OCI-M1 (cell line): Measurements from ENCODE around the gene NUDT15.
"Not testable (repeated sequence)": the region's sequence is repeated elsewhere in the genome, so short reads cannot be mapped to it uniquely, and the experiment has no call there.

Source experiments
- DNase-seq: peaks from one replicate; lab custom pipeline; 2025; lab: John Stamatoyannopoulos, UW

NUDT15 gene

DNA sequence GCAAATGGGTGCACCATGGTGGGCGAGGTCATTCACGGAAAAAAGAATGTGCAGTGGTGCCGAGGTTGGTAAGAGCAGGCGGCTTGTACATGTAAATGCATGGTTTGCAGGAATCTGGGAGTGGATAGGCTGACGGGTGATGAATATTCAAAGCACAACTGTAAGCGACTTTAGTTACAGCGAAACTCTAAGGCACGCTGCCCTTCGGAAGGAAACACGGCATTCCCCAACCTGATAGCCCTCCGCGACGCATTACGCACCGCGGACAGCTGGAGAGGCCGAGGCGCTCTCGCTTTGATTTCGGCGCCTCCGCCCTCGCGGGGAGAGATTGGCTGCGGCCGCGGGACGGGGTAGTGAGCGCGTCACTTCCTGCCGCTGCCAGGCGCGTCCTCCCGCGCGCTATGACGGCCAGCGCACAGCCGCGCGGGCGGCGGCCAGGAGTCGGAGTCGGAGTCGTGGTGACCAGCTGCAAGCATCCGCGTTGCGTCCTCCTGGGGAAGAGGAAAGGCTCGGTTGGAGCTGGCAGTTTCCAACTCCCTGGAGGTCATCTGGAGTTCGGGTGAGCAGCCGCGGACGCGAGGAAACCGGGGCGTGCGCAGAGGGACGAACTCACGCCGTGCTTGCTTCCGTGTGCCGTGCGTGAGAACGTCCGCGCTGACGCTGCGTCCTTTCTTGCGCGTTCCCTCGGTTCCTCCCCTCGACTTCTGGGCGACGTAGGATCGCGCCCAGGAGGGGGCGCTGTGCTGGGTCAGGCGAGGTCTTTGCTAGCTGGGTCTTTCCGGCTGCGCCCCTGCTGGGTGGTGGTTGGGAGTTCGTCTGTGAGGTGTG lies at the start of gene NUDT15:
NUDT15 (plus strand) TSS at position 381 of the 828 bp plus-strand sequence; CDS start at position 402, 21 bp downstream.
- DNase-seq = peak; percentile 97

DNA sequence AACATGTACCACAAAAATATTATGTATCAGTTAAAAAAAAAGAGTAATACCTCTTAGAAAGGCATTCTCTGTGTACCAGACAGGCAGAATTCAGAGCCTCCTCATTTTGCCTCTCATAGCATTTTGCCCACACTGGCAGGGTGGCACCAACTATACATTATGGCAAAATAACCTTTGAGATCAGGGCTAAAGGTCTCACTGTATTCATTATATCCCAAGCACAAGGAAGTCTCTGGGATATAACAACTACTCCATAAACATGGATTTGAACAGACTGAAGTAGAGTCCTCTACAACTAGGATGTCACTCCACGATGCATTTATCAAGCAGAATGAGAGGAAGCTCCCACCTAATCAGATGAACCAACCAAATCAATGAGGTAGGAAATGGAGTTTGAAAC lies 47.1 kb upstream of the NUDT15 start:
- DNase-seq = no peak

DNA sequence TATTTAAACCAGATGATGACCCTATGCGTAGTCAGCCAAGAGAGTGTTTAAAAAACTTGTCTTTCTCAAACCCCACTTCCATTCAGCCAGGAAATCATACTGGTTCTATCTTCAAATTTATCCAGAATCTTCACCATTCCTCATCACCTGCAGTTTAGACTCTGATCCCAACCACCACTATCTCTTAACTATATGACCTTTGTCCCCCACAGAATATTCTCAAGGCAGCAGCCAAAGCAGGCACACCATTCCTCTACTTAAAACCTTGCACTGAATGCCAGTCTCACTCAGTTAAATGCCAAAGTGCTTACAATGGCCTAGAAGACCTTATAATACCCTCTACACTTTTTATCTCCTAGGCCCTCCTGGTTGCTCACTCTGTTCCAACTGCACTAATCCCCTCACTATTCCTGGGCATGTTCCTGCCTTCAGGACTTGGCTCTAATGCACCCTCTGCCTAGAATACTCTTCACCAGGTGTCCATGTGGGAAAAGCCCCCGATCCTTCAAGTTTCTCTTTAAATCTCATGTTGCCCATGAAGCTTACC lies 46.5 kb upstream of the NUDT15 start:
- DNase-seq = no peak

DNA sequence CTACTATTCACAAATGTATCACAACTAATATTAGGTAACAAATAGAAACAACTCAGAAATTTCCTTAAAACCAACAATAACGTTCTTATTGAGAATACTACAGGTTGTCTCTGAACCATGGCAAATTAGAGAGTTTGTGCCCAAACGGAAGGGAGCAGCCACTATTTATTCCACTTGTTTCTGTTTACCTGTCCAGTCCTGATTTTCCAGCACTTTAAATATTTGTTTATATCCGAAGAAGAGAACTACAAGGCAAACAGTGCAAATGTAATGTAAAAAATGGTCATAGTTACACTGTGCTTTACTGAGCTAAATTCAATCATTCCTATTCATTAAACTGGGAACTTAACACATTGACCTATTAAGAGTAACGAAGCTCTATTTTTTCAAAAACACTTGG lies 45.7 kb upstream of the NUDT15 start:
- DNase-seq = no peak

DNA sequence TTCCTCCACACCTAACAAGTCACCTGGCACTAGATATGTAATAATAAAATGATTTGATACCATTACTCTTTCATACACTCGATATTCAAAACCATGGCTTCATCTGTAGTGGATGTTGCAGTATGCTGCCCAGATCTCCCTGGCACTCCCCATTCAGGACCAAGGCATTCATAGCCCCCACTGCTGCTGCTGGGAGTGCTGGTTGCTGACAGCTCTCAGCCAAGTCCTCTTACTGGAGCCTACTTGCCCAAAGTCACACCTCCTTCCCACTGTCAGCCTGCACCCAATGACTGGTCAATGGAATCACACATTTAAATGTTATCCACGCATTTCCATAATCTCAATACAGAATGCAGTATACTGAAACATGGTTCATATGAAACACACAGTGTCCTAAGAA lies 40.1 kb upstream of the NUDT15 start:
- no peak for DNase-seq

DNA sequence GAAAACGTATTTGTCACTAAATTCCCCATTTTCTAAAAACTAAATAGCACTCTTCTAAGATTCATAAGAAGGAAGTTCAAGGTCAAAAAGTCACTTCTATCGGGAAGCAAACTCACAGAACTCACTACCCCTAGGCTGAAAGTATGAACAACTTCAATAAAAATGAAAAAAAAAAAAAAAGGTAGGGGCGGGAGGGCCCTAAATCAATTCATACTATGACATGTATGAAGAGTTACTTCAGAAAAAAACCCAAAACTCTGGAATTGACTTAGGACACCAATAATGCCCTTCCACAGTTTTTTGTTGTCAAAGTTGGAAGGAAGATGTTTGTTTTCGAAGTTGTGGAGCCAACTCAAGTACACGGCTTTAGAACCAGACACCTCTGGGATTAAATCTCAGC lies 37.6 kb upstream of the NUDT15 start:
- DNase-seq = no peak

DNA sequence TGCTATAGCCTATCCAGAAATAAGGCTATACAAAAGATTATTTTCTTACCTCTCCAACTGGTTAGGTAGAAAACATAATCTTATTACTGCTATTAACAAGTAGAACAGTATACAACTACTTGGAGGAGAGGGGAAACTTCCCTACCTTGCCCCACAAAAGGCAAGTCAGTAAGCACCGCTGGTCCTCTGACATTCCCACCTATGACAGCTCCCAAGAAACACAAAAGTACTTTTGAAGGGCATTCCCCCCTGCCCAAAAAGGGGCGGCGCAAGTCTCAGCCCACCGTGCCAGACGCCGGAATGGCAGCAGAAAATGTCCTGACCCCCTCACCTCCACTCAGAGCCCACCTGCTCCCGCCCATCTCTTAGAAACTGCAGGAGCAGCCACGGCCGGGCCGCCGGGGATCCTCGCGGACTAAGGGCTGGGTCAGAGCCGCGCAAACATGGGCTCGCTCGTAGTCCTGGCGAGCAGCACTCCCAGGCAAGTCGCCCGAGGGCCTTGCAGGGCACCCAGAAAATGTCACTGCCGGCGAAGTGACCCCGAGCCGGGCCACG lies 36.9 kb upstream of the NUDT15 start:
- peak; percentile 33 for DNase-seq

DNA sequence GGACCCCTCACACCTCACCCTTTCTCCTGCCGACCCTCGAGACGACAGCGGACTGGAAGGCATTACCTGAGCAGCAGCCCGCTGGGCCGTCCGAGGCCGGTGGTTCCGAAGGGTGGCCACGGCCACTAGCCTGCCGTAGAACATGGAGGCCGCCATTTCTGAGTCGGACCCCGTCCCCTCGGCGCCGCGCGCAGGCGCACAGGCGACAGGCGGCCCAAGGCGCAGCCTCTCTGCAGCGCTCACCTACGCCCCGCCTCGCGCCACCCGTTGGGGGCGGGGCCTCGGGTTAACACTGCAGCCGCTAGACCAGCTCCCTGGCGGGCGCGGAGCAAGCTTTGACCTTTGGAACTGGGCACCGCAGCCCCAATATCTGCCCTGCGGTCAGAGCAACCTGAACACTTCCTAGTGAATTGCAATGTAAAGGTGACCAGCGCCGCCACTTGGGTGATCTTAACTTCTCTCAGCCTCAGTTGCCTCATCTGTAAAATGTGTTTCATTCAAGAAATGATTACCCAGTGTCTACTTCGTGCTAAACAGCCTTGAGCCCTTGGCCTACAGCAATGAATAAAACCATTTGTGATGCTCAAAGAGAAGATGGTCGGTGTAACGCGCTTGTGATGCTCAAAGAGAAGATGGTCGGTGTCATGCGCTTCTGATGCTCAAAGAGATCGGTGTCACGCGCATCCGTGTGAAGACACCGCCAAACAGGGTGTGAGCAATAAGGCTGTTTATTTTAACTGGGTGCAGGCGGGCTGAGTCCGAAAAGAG lies 36.2 kb upstream of the NUDT15 start, which contains the start of gene SUCLA2:
SUCLA2 (minus strand) TSS at position 160 of the 768 bp plus-strand sequence; CDS start at position 156, 4 bp downstream.
- DNase-seq = peak; percentile 95

DNA sequence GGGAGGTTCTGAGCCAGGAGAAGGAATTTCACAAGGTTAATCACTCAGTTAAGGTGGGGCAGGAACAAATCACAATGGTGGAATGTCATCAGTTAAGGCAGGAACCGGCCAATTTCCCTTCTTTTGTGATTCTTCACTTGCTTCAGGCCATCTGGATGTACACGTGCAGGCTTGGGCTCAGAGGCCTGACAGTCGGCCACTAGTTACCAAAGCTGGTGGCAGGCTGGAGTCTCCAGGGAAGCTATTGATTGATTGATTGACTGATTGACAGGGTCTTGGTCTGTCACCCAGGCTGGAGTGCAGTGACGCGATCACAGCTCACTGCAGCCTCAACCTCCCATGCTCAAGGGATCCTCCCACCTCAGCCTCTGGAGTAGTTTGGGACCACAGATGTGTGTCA lies 35.5 kb upstream of the NUDT15 start:
- DNase-seq = not testable (repeated sequence)

DNA sequence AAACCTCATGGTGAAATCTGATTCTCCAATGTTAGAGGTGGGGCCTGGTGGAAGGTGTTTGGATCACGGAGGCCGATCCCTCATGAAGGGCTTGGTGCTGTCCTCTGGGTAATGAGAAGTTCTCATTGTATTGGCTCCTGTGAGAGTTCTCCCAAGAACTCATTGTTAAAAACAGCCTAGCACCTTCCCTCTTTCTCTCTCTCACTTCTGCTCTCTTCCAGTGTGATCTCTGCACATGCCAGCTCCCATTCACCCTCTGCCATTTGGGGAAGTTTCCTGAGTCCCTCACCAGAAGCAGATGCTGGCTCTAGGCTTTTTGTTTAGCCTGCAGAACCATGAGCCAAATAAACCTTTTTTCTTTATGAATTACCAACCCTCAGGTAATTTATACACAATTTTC lies 33.3 kb upstream of the NUDT15 start:
- no peak for DNase-seq

DNA sequence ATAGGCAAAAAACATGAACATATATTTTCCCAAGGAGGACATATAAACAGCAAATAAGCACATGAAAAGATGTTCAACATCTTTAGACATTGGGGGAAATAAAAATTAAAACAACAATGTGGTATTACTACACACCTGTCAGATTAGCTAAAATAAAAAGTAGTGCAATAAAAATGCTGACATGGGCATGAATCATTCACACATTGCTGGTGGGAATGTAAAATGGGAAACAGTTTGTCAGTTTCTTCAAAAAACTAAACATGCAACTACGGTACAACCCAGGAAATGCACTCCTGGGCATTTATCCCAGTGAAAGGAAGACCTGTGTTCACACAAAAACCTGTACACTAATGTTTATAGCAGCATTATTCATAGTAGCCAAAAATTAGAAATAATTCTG lies 31.1 kb upstream of the NUDT15 start:
- no peak for DNase-seq

DNA sequence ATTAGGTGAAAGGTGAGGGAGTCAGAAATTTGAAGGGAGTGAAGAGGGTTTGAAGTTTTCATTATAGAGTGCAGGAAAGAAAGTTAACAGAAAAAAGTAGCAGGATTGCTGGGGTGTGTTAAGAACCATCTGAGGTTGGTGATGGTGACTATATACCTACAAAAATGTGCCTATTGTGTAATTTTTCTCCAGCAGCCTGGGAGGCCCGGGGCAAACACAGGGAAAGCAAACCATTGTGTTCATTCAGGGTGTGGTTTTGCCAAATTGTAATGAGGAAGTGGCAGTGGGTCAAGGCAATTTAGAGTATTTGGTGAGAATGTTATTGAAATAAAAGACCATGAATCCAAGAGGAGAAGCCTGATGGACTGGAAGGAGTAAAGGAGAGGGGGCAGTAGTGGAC lies 28.2 kb upstream of the NUDT15 start:
- DNase-seq = peak; percentile 38

DNA sequence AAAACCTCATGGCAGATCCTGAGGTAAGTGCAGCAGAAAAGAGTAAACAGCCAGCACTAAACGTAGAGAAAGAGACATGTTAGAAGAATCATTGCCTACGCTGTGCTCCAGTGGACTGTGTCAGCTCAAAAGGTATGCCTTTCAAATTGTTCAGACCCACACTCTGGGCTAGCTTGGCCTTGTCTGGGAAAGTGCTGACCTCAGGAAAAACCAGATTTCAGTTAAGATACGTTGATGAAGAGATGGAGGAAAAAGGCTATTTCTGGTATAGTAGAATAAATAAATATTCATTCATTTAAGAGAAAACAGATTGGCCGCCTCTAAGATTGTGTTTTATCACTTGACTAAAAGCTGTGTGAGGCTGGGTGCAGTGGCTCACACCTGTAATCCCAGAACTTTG lies 26.8 kb upstream of the NUDT15 start:
- no peak for DNase-seq

DNA sequence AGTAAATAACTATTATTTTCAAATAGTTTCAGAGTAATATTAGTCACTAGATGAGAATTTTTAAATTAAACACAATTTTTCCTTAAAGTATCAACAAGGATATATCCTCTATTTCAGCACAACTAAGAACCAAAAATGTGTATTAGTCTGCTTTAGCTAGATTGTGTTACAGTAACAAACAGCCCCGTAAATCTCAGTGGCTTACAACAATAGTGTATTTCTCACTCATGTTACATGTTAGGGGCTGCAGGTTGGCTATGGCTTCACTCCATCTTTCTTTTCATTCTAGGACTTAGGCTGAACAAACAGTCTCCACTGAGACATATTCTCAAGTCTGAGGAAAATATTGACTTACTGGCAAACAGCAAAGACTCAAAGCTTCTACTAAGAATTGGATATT lies 24.9 kb upstream of the NUDT15 start:
- no peak for DNase-seq

DNA sequence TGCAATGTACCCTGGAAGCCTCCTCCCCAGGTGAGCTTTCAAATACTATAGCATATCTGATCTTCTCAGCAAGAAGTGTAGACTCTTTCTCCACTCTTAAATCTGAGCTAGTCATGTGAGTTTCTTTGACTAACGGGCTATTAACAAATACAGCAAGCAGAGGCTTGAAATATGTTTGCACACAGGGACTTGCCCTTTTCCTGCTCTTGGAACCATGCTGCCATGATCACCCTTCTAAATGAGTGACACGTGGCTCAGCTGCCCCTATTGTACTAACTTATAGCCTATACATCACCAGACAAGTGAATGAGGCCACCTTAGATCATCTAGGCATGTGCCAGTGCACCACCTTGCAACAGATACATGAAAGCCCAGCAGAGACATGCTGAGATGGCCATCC lies 23.2 kb upstream of the NUDT15 start:
- DNase-seq = no peak

DNA sequence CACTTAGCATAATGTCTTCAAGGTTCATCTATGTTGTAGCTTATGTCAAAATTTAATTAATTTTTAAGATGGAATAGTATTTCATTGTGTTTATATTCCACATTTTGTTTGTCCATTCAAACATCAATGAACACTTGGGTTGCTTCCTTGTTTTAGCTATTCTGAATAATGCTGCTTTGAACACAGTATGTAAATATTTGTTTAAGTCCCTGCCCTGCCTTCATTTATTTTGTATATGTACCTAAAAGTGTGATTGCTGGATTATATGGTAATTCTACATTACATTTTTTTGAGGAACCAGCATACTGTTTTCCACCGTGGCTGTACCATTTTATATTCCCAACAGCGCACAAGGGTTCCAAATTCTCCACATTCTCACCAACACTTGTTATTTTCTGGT lies 18.9 kb upstream of the NUDT15 start:
- DNase-seq = no peak

DNA sequence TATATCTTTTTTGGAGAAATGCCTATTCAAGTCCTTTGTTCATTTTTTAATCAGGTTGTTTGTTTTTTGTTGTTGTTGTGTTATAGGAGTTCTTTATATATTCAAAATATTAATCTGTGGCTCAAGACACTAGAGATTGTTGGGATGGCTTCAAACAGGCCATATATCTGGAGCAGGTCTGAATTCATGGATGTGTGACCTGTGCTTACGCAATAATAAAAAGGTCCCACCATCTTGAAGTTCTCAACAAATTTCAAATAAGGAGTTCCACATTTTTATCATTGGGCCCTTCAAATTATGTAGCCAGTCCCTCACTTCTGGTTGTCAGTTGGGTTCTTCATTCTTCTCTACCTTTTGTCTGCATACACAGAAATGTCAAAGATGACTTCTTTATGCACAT lies 17.7 kb upstream of the NUDT15 start:
- no peak for DNase-seq

DNA sequence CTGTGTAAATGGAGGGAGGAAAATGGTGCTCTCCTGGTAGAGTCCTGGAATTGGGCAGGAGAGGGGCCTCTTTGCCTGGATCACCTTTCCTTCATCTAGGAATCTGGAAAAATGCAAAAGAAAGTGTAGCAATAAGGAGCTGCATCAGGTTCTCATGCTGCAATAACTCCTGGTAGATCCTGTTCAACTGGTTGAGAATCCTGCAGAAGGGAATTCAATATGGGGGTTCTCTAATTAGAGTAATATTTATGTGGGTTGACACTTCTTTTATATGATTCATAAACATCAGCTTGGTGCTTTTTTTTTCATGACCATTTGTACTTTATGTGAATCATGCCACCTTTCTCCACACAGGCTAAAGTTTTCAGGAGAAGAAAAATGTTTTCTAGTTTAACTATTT lies 9.5 kb upstream of the NUDT15 start:
- no peak for DNase-seq

DNA sequence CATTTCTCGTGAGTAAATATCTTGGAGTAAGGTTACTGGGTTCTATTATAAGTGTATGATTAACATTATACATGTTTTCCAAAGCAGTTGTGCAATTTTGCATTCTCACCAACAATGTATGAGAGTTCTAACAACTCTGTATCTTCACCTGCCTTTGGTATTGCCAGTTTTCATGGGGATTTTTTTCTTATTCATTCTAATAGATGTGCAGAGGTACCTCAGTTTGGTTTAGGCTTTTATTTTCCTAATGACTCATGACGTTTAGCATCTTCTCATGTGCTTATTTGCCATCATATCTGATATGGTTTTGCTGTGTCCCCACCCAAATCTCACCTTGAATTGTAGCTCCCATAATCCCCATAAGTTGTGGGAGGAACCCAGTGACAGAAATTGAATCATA lies 7.7 kb upstream of the NUDT15 start:
- DNase-seq = no peak

DNA sequence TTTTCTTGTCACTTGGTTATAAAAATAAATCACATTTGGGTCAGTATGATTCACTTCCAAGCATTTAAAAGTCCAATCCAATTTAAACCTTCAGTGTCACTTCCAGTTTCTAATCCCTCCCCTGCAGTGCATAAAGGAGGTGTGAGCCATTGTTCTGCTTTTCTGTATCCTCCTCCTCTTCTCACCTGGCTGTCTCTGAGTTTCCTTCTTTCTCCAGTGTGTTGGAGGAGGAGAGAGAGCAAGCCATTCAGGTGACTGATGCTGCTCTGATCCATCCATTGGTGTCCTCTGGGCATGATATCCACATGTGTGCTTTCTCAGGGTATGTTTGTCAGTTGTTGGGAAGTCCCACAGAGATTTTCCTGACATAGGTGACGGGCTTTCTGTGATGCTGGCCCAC lies 1.2 kb downstream of the NUDT15 start:
- no peak for DNase-seq

DNA sequence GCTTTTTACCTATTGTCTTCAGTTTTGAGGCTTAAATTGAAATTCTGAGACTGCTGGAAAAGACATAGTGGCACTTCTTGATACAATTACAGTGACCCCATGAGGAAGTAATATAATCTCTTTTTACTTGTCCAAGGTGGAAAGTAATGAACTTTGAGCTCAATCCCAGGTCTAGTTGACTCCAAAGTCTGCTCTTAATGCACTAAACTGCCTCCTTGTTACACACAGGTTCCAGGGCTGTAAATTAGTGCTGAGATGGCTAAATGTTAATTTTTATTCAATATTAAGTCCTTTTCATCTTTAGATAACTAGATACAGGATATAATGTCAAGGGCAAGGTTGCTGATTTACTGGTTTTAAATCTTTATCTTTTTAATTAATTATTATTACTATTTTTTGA lies 2.5 kb downstream of the NUDT15 start:
- no peak for DNase-seq

DNA sequence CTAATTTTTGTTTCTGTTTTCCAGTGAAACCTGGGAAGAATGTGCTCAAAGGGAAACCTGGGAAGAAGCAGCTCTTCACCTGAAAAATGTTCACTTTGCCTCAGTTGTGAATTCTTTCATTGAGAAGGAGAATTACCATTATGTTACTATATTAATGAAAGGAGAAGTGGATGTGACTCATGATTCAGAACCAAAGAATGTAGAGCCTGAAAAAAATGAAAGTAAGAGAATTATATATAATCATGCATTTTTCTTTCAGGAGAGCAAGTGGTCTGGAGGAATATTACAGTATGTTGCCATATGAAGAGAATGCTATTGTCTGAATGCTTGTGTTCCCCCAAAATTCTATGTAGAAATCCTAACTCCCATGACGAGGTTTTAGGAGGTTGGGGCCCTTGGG lies 3.4 kb downstream of the NUDT15 start:
- DNase-seq = no peak

DNA sequence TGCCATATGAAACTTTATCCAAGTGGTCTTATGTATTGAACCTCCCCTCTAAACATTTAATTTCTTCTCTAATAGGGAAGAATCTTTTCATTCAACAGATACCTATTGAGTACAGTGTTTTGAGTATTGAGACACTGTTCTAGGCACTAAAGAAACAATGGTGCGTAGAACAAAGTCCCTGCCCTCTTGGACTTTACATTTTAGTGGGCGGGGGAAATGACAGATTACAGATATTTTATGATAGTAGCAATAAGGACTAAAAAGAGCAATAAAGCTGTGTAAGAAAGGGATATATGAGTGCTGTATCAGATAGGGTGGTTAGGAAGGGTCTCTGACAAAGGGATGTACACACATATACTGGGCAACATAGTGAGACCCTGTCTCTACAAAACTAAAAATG lies 5.4 kb downstream of the NUDT15 start:
- no peak for DNase-seq
